NCI-H1092 treated with DMSO at 0.1 percent for 48 hours (cell line): ENCODE measurements around the gene NFX1.

Source experiments
- DNase-seq: peaks from one replicate; lab custom pipeline; 2025; lab: John Stamatoyannopoulos, UW

Gene NFX1

GRCh38 chr9:33290247-33291030 lies at the start of gene NFX1:
Gene NFX1, plus strand, starts transcription at chr9:33290516. Its CDS starts 57 bp downstream, at chr9:33290573.
- peak; percentile 97 for DNase-seq

GRCh38 chr9:33241298-33241697 lies 49.0 kb upstream of the NFX1 start:
- no peak for DNase-seq

GRCh38 chr9:33242609-33243134 lies 47.6 kb upstream of the NFX1 start:
- no peak for DNase-seq

GRCh38 chr9:33244137-33244784 lies 46.1 kb upstream of the NFX1 start:
- no peak for DNase-seq

GRCh38 chr9:33245341-33245740 lies 45.0 kb upstream of the NFX1 start:
- DNase-seq, result no peak

GRCh38 chr9:33246269-33246860 lies 44.0 kb upstream of the NFX1 start:
- no peak for DNase-seq

GRCh38 chr9:33248606-33249005 lies 41.7 kb upstream of the NFX1 start:
- DNase-seq, result no peak

GRCh38 chr9:33249087-33249658 lies 41.1 kb upstream of the NFX1 start:
- DNase-seq, result no peak

GRCh38 chr9:33249983-33250382 lies 40.3 kb upstream of the NFX1 start:
- DNase-seq, result no peak

GRCh38 chr9:33250458-33250995 lies 39.8 kb upstream of the NFX1 start:
- no peak for DNase-seq

GRCh38 chr9:33254211-33254610 lies 36.1 kb upstream of the NFX1 start:
- no peak for DNase-seq

GRCh38 chr9:33255014-33255413 lies 35.3 kb upstream of the NFX1 start:
- DNase-seq, result no peak

GRCh38 chr9:33255471-33255870 lies 34.8 kb upstream of the NFX1 start:
- DNase-seq, result no peak

- no peak for DNase-seq
These were observed 34.1 kb upstream of the NFX1 start for GRCh38 chr9:33256236-33256635.

- DNase-seq, result no peak
These were observed 33.0 kb upstream of the NFX1 start for GRCh38 chr9:33257276-33257675.

- no peak for DNase-seq
These were observed 29.9 kb upstream of the NFX1 start for GRCh38 chr9:33260372-33260771.

GRCh38 chr9:33263131-33264002 lies 26.9 kb upstream of the NFX1 start:
- DNase-seq, result peak; percentile 47

GRCh38 chr9:33264003-33264472 lies 26.3 kb upstream of the NFX1 start:
- DNase-seq, result peak; percentile 31

- peak; percentile 100 for DNase-seq
These were observed 25.7 kb upstream of the NFX1 start, which contains the start of the genes BAG1 and CHMP5 for GRCh38 chr9:33264473-33265177. Gene BAG1, minus strand, starts transcription at chr9:33264708. Gene CHMP5, plus strand, starts transcription at chr9:33265049. Its CDS starts 30 bp downstream, at chr9:33265079.

GRCh38 chr9:33265211-33265865 lies 25.0 kb upstream of the NFX1 start:
- DNase-seq, result no peak
